Nephron (organoid): ENCODE data around the gene FSTL4.

Source experiments
- H3K27ac Mint-ChIP-seq, 3 experiments: 2 replicates each; pipeline ENCODE4 v1.8.0; 2020; ENCODE audit warnings: mixed read lengths in 3 of 3, mild to moderate bottlenecking in 2 of 3, moderate library complexity in 1 of 3
- H3K27me3 Mint-ChIP-seq: 2 replicates; pipeline ENCODE4 v1.8.0; 2021; ENCODE audit warnings: low read depth, mild to moderate bottlenecking, moderate library complexity, mixed read lengths
- H3K36me3 Mint-ChIP-seq: 2 replicates; pipeline ENCODE4 v1.8.0; 2020; ENCODE audit warnings: low read depth, mixed read lengths
- H3K4me1 Mint-ChIP-seq: 2 replicates; pipeline ENCODE4 v1.8.0; 2020; ENCODE audit warnings: mixed read lengths
- H3K4me3 Mint-ChIP-seq, 3 experiments: 2 replicates each; pipeline ENCODE4 v1.8.0; 2020; ENCODE audit warnings: mild to moderate bottlenecking in 3 of 3, mixed read lengths in 3 of 3, moderate library complexity in 2 of 3
- H3K9me3 Mint-ChIP-seq: 2 replicates; pipeline ENCODE4 v1.8.0; 2020; ENCODE audit warnings: mixed read lengths
- TF ChIP-seq, protein P1 (sequence below), 3 experiments: fragments of 200-600 bp; sonication (generic); IDR thresholded peaks; one replicate each; pipeline ENCODE4 v1.5.0; 2021; ENCODE audit warnings: antibody characterized with exemption in 3 of 3; ENCODE audit not compliant: unreplicated experiment in 3 of 3

The FSTL4 gene

DNA sequence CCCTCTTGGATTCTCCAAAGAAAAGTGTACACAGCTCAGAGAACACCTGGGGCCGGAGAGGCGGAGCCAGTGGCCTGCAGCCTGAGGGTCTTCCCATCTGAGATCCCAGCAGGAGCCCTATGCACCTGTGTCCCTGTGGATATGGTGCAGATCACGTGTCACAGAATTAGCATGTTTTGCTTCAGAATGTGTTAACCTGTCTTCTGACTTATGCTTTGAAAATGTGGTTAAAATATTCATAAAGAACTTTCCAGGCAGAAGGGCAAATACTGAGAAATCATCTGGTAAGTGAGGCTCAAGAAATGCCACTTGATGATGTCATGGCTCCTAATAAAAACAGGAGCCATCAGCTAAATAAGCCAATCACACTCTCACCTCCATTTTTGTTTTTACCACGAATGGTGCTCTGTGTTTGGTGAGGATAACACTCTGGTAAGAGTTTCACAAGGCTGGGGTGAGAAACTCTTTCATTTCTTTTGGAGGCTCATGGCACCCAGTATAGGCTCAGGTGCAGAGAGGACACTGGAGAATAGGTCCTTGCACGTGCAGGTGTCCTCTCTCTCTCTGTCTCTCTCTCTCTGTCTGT, 279.8 kb downstream of the FSTL4 start:
- no peaks in the 10 kb centered on the region for H3K36me3 Mint-ChIP-seq
- no peaks in the 10 kb centered on the region for H3K9me3 Mint-ChIP-seq
- TF ChIP-seq, protein P1, sequence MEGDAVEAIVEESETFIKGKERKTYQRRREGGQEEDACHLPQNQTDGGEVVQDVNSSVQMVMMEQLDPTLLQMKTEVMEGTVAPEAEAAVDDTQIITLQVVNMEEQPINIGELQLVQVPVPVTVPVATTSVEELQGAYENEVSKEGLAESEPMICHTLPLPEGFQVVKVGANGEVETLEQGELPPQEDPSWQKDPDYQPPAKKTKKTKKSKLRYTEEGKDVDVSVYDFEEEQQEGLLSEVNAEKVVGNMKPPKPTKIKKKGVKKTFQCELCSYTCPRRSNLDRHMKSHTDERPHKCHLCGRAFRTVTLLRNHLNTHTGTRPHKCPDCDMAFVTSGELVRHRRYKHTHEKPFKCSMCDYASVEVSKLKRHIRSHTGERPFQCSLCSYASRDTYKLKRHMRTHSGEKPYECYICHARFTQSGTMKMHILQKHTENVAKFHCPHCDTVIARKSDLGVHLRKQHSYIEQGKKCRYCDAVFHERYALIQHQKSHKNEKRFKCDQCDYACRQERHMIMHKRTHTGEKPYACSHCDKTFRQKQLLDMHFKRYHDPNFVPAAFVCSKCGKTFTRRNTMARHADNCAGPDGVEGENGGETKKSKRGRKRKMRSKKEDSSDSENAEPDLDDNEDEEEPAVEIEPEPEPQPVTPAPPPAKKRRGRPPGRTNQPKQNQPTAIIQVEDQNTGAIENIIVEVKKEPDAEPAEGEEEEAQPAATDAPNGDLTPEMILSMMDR (IDR thresholded peaks at IDR 0.05; ENCODE audit: unreplicated experiment in 3 of 3): no peak
- no peak overlapping the region for H3K27ac Mint-ChIP-seq
- H3K4me3 Mint-ChIP-seq: no peak overlapping the region
- H3K4me1 Mint-ChIP-seq: no peaks in the 10 kb centered on the region
- peaks cover 21% of the 10 kb centered on the region for H3K27me3 Mint-ChIP-seq

GRCh38 chr5:133331941-133332340, 280.4 kb downstream of the FSTL4 start:
- H3K9me3 Mint-ChIP-seq: no peaks in the 10 kb centered on the region
- H3K27me3 Mint-ChIP-seq: peaks cover 22% of the 10 kb centered on the region

DNA sequence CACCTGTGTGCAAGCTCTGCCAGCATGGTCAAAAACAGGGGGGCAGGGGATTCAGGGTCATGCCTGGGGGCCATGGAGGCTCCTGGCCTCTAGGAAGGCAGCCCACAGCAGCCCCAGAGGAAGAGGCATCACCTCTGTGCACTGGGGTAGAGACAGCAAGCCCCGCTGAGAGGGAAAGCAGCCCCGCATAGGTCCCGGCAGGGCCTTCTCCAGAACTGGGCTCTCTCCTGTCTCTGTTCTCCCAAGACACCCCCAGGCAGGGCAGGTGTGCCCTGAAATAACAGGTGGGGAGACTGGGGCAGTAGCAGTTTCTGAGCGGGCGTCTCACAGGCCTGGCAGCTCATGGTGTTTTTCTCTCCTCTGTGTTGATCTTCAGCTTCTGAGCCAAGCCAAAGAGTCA, 281.4 kb downstream of the FSTL4 start:
- Mint-ChIP-seq H3K27ac (no peak overlapping the region), H3K9me3 (no peaks in the 10 kb centered on the region), H3K36me3 (no peaks in the 10 kb centered on the region), H3K4me1 (peaks cover 3% of the 10 kb centered on the region), H3K4me3 (no peak overlapping the region), H3K27me3 (peaks cover 31% of the 10 kb centered on the region)
- TF ChIP-seq, protein P1 (IDR thresholded peaks at IDR 0.05; ENCODE audit: unreplicated experiment in 3 of 3): no peak

More at GRCh38 chr5:133331941-133332340, 280.4 kb downstream of the FSTL4 start:
- no peak overlapping the region for H3K4me3 Mint-ChIP-seq
- TF ChIP-seq, protein P1 (IDR thresholded peaks at IDR 0.05; ENCODE audit: unreplicated experiment in 3 of 3): no peak
- no peak overlapping the region for H3K27ac Mint-ChIP-seq
- no peaks in the 10 kb centered on the region for H3K4me1 Mint-ChIP-seq
- H3K36me3 Mint-ChIP-seq: no peaks in the 10 kb centered on the region

DNA sequence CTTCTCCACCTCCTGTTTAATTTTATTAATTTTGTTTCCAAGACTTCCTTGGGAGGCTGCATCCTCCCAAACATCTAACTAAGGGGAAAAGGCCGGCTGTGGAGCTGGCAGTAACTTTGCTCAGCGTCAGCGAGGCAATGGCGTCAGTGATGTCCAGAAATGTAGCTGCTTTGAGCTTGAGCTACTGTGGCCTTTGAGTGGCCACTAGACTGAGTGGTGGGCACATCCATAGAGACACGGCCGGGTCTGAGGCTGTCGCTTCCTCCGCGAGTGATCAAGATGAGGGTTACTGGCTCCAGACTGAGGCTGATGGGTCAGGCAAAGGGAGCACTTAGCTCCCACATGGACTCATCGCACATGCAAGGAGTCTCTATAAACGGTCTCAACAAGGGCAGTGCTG, 283.5 kb downstream of the FSTL4 start:
- Mint-ChIP-seq H3K27me3 (peaks cover 42% of the 10 kb centered on the region), H3K27ac (no peak overlapping the region), H3K9me3 (no peaks in the 10 kb centered on the region), H3K4me1 (peaks cover 7% of the 10 kb centered on the region), H3K4me3 (no peak overlapping the region), H3K36me3 (no peaks in the 10 kb centered on the region)
- TF ChIP-seq, protein P1 (IDR thresholded peaks at IDR 0.05; ENCODE audit: unreplicated experiment in 3 of 3): no peak

- Mint-ChIP-seq H3K27ac (no peak overlapping the region), H3K4me1 (peaks cover 7% of the 10 kb centered on the region), H3K27me3 (peaks cover 47% of the 10 kb centered on the region), H3K36me3 (no peaks in the 10 kb centered on the region), H3K9me3 (no peaks in the 10 kb centered on the region), H3K4me3 (no peak overlapping the region)
- TF ChIP-seq, protein P1 (IDR thresholded peaks at IDR 0.05; ENCODE audit: unreplicated experiment in 3 of 3): no peak
Measured at GRCh38 chr5:133327946-133328401, 284.4 kb downstream of the FSTL4 start.

DNA sequence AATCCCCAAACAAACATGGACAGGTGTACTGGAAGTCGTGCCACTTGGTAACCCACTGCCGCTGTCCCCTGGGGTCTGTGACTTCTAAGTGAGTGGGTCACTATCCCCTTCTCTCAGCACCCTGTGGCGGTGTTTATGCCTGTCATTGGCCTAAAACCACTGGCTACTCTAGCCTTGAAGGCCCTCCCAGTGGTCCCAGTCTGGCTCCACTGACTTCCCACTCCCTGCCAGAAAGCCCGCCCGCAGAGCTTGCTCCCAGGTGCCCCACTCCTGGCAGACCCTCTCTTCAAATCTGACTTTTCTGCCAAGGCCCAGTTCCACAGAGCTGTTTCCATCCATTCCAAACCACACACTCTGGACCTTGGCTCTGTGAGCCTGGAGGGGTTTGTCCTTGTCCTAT, 286.0 kb downstream of the FSTL4 start:
- Mint-ChIP-seq H3K36me3 (no peaks in the 10 kb centered on the region), H3K27ac (no peak overlapping the region), H3K4me3 (no peak overlapping the region), H3K27me3 (peaks cover 48% of the 10 kb centered on the region), H3K4me1 (peaks cover 7% of the 10 kb centered on the region), H3K9me3 (no peaks in the 10 kb centered on the region)
- TF ChIP-seq, protein P1 (IDR thresholded peaks at IDR 0.05; ENCODE audit: unreplicated experiment in 3 of 3): no peak
